PC-9 (cell line): Measurements from ENCODE around the gene HABP4.

Experiments used
- CTCF ChIP-seq: fragments of 200-600 bp; sonication (generic); conservative IDR thresholded peaks from 2 replicates; pipeline ENCODE4 v1.6.1; 2017; ENCODE audit warnings: mixed run types, antibody characterized with exemption, mild to moderate bottlenecking, moderate library complexity
- EZH2 ChIP-seq: fragments of 200-600 bp; sonication (generic); IDR thresholded peaks from 2 replicates; pipeline ENCODE4 v1.8.0; 2017; ENCODE audit warnings: antibody characterized with exemption, low read depth

GRCh38 chr9:96496368-96497116, 46.6 kb downstream of the HABP4 start:
- TF ChIP-seq CTCF, result no peak
- no peak for TF ChIP-seq EZH2
